GM10847 (cell line): ENCODE results near the gene C2CD4C.

ENCODE experiments used
- POLR2A ChIP-seq: IDR thresholded peaks from 2 replicates; pipeline ENCODE4 v1.6.1; 2011; ENCODE audit not compliant: insufficient read length; ENCODE audit errors: extremely low read depth

Gene C2CD4C

DNA sequence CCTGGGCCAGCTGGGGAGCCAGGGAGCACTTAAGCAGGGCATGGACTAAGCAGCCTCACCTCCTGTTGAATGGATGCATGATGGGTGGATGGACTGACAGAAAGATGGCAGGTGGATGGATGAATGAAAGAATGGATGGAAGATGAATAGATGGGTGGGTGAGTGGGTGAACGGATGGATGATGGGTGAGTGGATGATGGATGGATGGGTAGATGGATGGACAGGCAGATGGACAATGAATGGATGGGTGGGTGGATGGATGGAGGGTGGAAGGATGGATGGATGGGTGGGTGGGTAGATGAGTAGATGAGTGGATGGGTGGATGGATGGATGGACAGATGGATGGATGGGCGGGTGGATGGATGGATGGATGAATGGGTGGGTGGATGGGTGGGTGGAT is 33.1 kb upstream of the C2CD4C start:
- no peak for TF ChIP-seq POLR2A

GRCh38 chr19:441213-441836 is 32.4 kb upstream of the C2CD4C start:
- TF ChIP-seq POLR2A = no peak

- no peak for TF ChIP-seq POLR2A
Observed at GRCh38 chr19:440391-441212, 31.7 kb upstream of the C2CD4C start.

DNA sequence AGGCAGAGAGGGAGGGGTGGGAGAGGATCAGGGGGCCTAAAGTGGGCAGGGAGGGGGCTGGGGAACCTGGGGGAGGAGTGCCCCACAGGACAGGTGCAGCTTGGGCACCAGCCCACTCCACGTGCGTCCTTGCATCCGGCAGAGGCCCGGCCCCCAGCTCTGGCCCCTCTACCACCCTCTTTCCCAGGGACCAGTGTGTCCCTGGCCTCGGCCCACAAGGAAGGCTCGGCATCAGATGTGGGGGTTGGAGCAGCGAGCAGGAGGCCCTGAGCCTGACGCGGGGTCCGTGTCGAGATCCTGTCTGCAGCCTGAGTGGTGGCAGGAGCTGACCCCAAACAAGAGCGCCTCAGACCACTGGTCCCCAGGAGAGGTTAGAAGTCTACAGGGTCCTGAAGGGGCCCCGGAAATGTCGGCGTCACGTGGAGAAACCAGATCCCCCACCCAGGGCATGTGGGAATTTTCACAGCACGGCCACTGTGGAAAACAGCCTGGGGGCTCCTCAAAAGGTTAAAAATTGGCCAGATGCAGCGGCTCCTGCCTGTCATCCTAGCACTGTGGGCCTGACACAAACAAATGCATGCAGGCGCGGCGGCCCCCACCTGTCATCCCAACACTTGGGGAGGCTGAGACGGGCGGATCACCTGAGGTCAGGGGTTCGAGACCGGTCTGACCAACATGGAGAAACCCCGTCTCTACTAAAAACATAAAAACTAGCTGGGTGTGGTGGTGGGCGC is 30.4 kb upstream of the C2CD4C start:
- no peak for TF ChIP-seq POLR2A

DNA sequence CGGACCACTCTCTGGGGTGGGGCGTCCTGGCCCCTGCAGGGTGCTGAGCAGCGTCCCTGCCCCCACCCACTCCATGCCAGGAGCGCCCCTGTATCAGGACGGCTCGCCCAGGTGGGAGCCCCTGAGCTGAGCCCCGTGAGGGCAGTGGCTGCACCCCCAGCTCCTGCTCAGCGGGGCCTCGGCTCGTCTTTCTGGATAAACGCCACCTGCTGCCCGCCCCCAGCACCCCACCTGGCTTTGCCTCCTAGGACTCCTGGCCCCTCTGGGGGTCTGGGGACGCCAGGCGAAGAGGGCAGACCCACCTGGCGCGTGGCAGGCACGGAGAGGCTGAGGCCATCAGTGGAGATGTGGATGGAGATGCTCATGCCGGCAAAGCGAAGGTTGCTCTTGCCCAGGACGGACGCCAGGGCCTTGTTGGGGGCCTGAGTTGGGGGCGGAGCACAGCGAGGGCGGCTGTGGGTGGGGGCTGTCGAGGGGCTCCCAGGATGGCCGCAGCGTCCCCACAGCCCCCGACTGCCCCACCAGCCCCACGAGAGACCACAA is 29.5 kb upstream of the C2CD4C start:
- no peak for TF ChIP-seq POLR2A

DNA sequence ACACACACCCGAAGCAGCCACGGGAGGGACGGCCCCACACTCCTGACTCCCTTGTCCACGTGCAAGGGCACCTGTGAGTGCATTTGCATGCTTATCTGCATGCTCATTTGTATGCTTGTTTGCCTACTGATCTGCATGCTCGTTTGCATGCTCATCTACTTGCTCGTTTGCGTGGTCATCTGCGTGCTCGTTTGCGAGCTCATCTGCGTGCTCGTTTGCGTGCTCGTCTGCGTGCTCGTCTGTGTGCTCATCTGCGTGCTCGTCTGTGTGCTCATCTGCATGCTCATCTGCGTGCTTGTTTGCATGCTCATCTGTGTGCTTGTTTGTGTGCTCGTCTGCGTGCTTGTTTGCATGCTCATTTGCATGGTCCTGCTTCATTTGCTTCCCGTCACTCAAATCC is 28.1 kb upstream of the C2CD4C start:
- TF ChIP-seq POLR2A = no peak

GRCh38 chr19:436413-436950 is 27.5 kb upstream of the C2CD4C start:
- TF ChIP-seq POLR2A = no peak

- TF ChIP-seq POLR2A = no peak
Observed at GRCh38 chr19:435707-436412, 26.9 kb upstream of the C2CD4C start.

- no peak for TF ChIP-seq POLR2A
Observed at GRCh38 chr19:435056-435706, 26.2 kb upstream of the C2CD4C start.

GRCh38 chr19:434152-434960 is 25.4 kb upstream of the C2CD4C start:
- no peak for TF ChIP-seq POLR2A

DNA sequence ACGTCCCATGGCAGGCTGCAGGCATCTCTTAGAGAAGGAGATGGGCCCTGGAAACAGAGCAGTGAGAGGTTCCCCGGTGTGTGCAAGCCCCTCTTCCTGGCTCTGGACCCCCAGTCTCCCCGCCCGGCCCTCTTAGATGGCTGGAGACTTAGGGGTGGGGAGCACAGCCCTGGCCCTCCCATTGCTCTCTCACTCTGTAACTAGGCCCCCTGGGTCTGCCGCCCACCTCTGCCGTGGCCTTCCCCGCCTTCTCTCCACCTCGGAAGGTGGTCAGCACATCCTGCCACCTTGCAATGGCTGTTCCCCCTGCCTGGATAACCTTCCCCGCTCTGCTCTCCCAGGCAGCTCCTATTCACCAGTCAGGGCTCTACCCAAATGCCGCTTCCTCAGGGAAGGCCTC is 21.8 kb upstream of the C2CD4C start:
- TF ChIP-seq POLR2A = no peak

DNA sequence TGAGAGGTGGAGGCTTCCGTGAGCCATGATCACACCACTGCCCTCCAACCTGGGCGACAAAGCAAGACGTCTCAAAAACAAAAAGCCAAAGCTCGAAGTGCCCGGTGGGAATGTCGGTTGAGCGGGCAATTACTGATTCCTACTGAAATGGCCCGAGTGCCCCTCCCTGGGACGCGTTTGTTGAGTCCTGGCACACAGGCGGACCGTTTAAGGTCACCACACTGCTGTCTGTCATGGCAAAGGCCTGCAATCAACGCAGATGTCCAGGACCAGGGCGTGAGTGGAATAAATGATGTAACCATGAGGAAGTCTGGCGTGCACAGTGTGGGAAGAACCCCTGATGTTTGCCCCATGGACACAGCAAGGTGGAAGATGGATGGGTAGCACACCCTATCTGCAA is 19.2 kb upstream of the C2CD4C start:
- no peak for TF ChIP-seq POLR2A

DNA sequence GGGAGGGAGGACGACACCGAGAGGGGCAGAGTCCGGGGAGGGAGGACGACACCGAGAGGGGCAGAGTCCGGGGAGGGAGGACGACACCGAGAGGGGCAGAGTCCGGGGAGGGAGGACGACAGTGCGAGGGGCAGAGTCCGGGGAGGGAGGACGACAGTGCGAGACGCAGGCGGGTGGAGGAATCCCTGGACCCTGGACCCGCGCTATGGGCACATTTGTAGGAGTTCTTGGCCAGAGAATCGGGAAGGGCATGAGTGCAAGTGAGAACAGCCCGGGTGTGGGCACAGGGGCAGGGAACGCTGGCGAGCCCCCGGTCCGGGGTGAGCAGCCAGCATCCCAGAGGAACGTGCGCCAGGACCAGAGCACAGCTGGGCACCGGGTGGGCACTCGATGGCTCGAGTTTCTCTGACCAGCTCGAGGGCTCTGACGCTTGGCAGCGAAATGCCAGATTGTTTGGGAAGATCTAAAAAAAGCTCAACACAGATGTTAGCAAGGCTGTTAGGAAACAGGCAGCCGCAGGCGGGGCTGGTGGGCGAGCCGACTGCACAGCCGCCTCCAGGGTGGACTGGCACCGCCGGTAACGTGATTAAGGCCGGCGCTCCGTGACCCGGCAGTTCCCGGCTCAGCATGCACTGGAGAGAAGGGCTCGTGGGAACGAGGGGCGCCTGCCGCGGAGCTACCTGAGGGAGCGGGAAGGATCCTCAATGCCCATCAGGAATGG is 17.9 kb upstream of the C2CD4C start:
- no peak for TF ChIP-seq POLR2A
